ENCODE data around the gene PRCD.
A peak's percentile ranks its signal among the peaks of the same experiment; 100 is the strongest.
"Not testable (repeated sequence)": the region's sequence is repeated elsewhere in the genome, so short reads cannot be mapped to it uniquely, and the experiment has no call there.

Gene PRCD

DNA sequence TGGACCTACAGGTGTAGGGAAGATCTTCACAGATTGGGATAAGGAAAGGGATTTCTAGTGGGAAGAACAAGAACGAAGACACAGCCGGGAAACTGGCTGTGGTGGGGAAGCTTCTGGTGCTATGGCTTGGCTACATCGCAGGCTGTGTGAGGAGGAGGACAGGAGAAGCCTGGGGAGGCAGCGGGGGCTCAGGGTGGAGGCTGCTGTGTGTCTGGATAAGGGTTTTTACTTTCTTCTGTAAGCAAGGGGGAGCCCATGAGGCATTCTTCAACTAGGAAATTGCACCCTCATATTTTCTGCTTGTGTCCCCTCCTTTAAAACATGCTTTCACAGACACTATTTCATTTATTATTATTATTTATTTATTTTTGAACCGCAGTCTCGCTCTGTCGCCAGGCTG, 35.7 kb upstream of the PRCD start:
- DNase-seq (ENCODE audit: low read depth in 2 of 2) = no peak

DNA sequence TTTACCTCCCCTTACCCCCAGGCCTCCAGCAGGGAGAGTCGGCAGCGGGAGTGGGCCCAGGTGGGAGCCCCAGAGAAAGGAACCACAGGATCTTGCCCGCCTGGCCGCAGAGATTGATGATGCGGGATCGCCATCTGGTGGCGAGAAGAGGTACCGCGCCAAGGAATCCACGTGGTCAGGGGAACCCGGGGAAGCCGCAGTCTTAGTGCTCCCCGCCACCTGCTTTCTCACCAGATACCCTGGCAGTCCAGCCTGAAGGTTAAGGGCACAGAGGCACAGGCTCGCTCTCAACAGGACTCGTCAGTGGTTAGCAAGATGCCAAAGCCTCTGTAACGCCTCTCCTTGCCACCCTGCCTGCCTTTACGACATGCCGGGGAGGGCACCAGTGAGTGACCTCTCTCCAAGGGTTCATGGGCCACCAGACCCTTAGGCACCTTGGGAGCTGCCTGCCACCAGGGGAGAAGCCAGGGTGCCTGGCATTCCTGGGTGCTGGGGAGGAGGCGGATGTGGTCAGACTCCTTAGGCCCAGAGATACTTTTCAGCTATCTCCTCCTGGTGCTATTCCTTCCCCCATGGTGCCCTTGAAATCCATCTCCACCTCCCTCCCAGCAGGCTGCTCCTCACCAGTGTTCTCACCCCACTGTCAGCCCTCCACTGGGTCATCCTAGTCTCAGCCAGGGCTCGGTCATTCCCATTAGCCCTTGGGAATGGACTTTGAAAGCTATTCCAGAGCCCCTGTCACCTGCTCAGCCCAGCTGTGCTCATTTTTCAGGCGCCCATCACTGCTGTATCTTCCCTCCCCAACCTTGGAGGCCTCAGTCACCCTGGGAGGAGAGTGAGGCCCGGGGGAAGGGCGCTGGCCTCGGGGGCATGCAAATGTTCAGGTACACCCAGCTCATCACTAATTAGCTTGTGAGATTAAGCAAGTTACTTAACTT, 33.2 kb upstream of the PRCD start:
- peak; percentile 83 to 89 for DNase-seq (ENCODE audit: low read depth in 2 of 2)

DNA sequence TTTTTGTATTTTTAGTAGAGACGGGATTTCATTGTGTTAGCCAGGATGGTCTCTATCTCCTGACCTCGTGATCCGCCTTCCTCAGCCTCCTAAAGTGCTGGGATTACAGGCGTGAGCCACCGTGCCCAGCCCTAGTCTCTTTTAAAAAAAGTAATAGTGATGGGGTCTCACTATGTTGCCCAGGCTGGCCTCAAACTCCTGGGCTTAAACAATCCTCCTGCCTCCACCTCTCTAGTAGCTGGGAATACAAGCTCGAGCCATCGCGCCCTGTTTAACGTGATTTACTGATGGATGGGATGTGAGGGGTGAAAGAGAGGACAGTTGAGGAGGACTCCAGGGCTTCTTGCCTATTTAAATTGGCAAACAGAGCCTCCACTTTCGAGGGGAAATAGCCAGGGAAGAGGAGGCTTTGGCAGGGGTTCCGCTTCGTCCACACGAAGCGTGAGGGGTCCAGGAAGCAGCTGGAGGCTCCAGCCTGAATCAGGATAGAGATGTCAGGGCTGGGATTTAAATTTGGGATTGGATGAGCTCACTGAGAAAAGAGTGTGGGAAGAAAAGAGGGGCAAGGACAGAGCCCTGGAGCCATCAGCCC, 31.3 kb upstream of the PRCD start:
- DNase-seq (ENCODE audit: low read depth in 2 of 2) = not testable (repeated sequence)

DNA sequence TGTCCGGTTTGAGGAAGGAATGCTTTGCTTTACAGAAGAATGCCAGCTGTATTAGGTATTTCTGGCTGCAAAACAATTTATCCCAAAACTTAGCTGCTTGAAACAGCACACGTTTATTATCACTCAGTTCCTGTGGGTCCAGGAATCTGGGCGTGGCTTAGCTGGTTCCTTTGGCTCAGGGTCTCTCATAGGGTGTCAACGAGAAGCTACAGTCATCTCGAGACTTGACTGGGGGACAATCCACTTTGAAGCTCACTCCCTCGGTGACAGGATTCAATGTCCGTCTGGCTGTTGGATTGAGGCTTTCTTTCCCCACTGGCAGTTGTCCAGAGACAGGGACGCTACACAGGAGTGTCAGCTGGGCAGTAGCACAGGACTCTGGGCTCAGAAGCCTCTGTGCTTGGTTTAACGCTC, 29.0 kb upstream of the PRCD start:
- DNase-seq (ENCODE audit: low read depth in 2 of 2) = no peak

DNA sequence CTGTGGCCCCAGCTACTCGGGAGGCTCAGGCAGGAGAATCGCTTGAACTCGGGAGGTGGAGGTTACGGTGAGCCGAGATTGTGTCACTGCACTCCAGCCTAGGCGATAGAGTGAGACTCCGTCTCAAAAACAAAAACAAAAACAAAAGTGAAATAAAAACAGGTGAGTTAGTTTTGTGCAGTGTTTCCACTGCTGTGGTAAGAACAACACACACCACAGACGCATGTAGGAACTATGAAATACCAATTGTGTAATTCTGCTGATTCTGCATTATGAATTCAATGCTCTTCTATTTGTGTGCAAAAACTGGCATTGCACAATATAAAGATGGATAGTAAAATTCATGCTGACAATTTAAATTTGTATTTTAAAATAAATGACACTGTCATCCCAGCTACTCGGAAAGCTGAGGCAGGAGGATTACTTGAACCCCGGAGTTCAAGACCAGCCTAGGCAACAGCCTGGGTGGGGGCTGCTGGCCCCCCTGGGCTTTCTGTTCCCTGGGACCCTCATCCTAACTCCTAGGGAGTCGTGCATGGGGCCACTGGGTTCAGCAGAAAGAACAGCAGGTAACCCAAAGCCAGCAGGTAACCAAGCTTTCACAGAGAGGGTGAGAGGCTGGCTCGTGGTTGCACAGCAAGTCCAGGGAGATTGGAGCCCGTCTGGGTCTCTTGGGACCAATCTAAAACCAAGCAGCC, 28.0 kb upstream of the PRCD start:
- no peak for DNase-seq (ENCODE audit: low read depth in 2 of 2)

DNA sequence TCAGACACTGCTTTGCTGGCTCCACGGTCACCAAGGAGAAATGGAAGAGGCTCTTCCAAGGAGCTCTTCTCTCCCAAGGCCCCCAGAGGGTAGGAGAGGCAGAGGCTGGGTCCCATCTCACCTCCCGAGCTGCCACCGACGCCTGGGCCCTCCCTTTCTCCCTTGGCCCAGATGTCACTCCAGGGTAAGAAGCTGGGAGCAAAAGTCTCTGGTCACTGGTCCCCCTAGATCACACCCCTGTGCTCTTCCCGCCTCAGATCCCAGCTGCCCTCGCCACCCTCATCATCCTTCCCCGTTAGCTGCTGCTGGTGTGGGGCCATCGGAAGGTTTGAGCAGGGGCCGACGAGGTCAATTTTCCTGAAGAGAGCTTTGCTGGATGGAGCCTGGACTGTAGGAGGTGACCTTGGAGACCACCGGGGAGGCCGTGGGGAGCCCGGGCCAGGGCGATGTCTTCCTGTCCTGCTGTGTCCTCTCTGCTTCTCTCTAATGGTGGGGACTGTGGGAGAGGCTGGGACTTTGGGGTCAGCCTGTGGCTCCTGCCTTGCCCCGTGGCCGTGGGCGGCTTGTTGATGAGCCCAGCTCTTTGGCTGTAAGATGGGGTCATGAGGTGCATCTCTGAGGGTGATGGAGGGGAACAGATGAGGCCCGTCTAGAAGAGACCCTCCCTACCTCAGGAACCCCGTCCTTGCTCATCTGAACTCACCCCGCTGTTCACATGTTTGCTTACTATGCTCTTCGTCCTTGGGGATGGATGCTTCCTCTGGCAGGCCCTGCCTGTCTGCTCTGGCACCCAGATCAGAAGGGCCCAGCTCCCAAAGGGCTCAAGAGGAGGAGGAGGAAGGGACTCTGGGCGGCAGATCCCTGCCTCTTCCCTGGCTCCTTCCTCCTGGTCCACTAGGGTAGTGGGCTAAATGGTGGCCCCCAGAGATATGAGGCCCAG, 27.2 kb upstream of the PRCD start:
- no peak for DNase-seq (ENCODE audit: low read depth in 2 of 2)

DNA sequence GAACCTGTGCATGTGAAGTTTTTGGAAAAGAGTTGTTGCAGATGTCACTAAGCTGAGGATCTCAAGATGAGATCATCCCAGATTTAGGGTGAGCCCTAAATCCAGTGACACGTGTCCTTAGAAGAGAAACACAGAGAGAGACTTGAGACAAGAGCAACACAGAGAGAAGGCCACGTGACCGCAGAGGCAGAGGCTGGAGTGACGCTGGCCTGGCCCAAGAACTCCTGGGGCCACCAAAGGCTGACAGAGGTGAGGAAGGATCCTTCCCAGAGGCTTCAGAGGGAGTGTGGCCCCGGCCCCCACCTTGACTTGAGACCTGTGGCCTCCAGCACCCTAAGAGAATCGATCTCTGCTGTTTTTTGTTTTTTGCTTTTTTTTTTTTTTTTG, 26.5 kb upstream of the PRCD start:
- no peak for DNase-seq (ENCODE audit: low read depth in 2 of 2)

DNA sequence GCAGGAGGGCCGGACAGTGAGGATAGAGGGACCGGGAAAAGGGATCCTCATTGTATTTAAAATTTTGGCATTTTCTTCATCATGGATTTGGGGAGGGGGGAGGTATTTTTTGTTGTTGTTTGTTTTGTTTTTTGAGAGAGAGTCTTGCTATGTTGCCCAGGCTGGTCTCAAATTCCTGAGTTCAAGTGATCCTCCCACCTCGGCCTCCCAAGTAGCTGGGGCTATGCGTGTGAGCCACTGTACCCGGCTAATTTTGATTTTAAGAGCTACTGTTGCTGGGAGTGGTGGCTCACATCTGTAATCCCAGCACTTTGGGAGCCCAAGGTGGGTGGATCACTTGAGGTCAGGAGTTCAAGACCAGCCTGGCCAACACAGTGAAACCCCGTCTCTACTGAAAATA, 25.5 kb upstream of the PRCD start:
- not testable (repeated sequence) for DNase-seq (ENCODE audit: low read depth in 2 of 2)

DNA sequence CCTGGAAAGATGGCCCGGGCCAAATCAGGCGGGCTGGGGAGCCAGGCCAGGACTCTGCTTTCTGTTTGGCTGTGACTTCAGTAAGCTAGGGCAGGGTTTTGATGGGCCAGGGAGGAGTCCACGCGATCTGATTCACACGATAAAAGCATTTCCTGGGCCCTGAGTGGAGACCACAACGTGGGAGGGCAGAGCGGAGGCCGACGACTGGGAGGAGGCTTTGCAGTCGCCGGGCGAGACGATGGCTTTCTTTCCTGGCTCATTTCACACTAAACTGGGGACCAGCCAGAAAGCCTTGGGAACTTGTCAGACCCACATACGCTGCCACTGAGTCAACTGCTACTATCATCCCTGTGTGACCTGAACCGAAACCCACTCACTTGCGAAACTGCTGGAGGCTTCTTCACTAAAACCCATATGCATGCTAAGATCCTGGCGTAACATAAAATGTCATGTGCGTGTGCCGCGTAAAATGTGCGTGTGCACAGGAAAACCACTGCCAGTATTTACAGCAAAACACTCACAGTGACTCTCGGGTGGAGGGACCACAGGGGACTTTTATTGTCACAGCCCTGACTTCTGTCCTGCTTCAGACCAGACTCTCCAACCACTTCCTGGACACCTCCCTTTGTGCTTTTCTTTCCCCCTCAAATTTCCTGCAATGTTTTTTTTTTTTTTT, 24.4 kb upstream of the PRCD start:
- peak; percentile 46 to 56 for DNase-seq (ENCODE audit: low read depth in 2 of 2)

DNA sequence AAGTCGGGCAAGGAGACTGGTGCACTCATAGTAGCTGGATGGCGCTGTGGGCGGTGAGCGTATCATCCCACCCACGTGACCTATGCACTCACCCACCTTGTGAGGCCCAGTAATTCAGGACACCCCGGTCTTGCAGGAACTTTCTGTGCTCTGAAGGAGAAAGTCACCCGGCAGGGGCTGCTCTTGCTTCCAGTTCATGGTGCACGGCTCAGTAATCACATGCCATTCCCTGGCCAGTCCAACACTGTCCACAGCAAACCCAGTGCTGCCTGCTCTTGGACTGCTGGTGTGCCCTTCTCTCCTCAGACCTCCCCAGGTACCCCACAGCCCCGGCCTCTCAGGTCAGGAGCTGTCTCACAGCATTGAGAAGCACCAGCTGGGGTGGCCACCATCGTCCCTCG, 22.2 kb upstream of the PRCD start:
- DNase-seq (ENCODE audit: low read depth in 2 of 2) = no peak

DNA sequence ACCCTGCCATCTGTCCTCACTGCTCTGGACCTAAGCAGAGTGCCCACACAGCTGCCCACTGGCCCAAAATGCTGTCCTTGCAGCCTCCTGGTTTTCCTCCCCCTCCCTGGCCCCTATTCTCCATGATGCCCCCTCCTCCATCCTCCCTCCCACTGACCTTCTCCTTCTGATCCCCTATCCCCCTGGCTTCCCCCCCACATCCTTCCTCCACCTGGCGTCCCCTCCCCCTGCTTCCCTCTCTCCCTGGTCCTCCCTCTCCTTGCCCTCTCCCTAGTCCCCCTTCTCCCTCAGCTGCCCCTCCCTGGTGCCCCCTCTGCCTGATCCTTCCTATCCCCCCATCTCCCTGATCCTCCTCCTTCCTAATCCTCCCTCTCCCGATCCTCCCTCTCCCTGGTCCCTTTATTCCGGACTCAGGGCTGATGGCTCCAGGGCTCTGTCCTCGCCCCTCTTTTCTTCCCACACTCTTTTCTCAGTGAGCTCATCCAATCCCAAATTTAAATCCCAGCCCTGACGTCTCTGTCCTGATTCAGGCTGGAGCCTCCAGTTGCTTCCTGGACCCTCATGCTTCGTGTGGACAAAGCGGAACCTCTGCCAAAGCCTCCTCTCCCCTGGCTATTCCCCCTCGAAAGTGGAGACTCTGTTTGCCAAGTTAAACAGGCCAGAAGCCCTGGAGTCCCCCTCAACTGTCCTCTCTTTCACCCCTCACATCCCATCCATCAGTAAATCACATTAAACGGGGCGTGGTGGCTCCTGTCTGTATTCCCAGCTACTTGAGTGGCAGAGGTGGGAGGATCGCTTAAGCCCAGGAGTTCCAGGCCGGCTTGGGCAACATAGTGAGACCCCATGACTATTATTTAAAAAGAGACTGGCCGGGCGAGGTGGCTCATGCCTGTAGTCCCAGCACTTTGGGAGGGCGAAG, 20.5 kb upstream of the PRCD start:
- no peak for DNase-seq (ENCODE audit: low read depth in 2 of 2)

DNA sequence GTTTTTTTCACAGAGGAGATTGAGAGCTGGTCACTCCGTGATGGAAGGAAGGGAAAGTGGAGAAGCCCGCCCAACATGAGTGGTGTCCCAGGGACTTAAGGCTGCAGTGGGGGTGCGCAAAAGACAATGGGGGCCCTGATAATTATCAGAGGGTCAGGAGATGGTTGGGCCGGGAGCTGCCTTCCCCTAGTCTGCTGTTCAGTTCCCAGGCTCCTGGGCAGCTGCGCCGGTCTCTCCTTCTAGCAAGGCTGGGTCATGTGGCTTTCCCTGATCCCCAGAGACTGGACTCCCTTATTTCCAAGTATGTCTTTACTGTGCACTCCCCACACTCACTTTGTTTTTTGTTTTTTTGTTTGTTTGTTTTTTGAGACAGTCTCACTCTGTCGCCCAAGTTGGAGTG, 18.6 kb upstream of the PRCD start:
- DNase-seq (ENCODE audit: low read depth in 2 of 2) = no peak

DNA sequence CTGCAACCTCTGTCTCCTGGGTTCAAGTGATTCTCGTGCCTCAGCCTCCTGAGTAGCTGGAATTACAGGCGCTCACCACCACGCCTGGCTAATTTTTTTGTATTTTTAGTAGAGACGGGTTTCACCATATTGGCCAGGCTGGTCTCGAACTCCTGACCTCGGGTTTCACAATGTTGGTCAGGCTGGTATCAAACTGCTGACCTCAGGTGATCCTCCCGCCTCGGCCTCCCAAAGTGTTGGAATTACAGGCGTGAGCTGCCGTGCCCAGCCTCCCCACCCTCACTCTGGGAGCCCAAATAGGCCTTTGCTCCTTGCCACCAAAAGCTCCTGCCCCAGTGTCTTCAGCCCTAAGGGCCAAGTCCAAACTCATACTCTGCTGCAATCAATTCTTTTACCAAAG, 18.2 kb upstream of the PRCD start:
- DNase-seq (ENCODE audit: low read depth in 2 of 2) = not testable (repeated sequence)

DNA sequence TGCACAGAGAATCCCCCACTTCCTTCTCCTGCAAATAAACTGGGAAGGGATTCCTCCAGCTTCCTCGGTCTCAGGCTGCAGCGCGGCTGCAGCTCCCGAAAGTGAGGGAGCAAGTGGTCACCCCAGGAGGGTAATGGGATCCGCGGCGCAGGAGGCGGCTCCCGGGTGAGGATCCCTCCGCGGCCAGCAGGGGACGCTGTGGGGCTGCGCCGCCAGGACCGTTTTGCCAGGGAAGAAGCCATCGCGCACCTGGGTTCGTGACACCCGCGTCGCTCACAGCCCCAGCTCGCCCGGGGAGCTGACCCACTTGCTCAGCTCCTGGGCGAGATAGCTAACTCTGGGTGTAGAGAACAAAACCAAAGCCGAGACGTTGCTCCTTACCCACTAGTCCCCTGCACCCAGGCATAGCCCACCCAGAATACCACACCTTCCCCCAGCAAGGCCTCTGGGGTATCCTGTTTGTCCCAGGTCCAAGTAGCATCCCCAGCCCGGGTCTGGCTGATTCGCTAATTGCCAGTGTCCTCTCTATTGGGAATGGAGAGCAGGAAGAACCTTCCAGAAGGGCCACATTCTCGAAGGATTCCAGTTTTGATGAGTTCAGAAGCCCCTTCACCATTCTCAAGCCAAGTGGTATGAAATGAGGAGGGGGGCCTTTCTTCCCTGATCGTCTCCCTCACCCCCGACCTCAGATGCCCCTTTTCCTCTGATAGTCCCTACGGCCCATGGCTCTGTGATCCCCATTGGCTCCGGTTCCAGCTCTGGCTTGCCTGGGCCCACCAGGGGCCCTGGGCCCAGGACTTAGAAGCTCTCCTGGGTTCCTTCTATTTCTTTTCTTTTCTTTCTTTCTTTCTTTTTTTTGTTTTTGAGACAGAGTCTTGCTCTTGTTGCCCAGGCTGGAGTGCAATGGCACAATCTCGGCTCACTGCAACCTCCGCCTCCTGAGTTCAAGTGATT, 16.5 kb upstream of the PRCD start:
- peak; percentile 72 to 76 for DNase-seq (ENCODE audit: low read depth in 2 of 2)

DNA sequence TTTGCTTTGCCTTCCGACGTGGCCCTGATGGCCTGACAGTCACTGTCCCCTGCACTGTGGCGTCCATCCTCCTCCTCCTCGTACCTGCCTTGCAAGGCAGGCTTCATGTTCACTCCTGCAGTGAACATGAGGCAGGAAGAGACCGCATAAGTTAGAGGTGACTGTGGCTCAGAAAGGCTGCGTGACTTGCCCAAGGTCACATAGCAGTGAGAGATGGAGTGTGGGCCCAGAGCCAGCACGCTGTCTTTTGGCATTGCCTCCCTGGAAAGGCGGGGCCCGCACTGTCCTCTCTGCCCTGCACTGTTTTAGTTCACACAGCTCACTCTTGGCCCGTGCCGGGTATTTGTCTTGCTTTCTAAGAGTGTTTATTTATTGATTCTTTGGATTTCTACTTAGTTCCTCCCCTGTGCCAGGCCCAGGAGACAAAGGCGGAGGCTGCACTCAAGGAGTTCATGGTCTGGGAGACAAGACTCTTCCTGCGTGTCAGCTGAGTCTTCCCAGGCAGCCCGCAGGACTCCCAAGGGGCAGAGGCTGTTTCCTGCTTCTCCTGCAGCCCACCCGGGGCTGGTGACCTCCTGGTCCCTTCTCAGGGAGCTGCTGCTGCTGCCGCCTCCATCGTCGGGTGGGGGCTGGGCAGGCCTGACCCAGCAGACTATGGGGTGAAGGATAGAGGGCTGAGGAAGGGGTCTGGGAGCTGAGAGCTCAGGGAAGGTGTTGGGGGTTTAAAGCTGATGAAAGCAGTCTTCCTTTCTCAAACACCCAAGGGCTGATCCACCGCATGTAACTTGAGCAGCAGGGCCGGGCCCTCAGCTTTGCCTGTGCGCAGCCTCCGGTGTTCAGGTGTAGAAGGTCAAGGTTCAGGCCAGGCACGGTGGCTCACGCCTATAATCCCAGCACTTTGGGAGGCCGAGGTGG, 15.0 kb upstream of the PRCD start:
- DNase-seq (ENCODE audit: low read depth in 2 of 2) = no peak

DNA sequence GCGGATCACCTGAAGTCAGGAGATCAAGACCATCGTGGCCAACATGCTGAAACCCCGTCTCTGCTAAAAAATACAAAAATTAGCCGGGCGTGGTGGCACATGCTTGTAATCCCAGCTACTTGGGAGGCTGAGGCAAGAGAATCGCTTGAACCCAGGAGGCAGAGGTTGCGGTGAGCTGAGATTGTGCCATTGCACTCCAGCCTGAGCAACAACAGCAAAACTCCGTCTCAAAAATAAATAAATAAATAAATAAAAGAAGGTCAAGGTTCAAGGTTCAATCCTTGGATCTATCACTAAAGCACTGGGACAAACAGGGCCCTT, 14.4 kb upstream of the PRCD start:
- not testable (repeated sequence) for DNase-seq (ENCODE audit: low read depth in 2 of 2)

DNA sequence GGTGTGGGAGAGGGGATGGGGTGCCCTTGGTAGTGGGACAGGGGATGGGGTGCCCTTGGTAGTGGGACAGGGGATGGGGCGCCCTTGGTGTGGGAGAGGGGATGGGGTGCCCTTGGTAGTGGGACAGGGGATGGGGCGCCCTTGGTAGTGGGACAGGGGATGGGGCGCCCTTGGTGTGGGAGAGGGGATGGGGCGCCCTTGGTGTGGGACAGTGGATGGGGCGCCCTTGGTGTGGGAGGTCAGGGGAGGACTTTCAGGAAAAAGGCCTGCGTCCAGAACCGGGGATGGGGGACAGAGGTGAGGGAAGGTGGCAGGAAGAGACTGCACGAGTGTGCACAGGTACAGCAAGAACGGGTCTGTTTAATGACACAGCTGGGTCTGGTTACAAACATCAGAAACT, 12.8 kb upstream of the PRCD start:
- DNase-seq (ENCODE audit: low read depth in 2 of 2) = not testable (repeated sequence)

All from stimulated activated CD4-positive, alpha-beta T cell treated with anti-CD3 and anti-CD28 coated beads, Interleukin-1b, Interleukin-23, amount 100 ng/mL, for 4 hours (primary cell).